ENCODE results near the gene ELAVL1.

GRCh38 chr19:8052464-8052859 lies 47.0 kb upstream of the ELAVL1 start, which contains the start of gene CCL25:
- TF ChIP-seq EZH2 (IDR thresholded peaks at IDR 0.05; ENCODE audit: low read depth, unreplicated experiment) (no peak), CTCF (conservative IDR thresholded peaks at IDR 0.05; ENCODE audit: low read depth in 2 of 2) (no peak)
